HEK293T (cell line): ENCODE data around the gene SERPINA12.

Source experiments
- CTCF ChIA-PET: fragments of 350-600 bp; formaldehyde crosslinking; extraction: SDS; loops from one replicate; lab custom pipeline; 2021; ENCODE audit warnings: antibody characterized with exemption, inconsistent platforms; lab: Yijun Ruan, JAX
- POLR2A ChIA-PET: fragments of 350-600 bp; formaldehyde crosslinking; extraction: SDS; loops from one replicate; lab custom pipeline; 2020; ENCODE audit warnings: antibody characterized with exemption, inconsistent platforms; lab: Yijun Ruan, JAX
- DNase-seq: peaks from one replicate; pipeline ENCODE4 v3.0.0; 2012; ENCODE audit warnings: mixed read lengths; ENCODE audit errors: extremely low spot score
- ARNT ChIP-seq: fragments of 450-650 bp; IDR thresholded peaks from 2 replicates; pipeline ENCODE4 v1.6.1; 2017; ENCODE audit warnings: mild to moderate bottlenecking
- BHLHE40 ChIP-seq: fragments of 450-650 bp; IDR thresholded peaks from 2 replicates; pipeline ENCODE4 v1.6.1; 2016; ENCODE audit warnings: mild to moderate bottlenecking, moderate library complexity, borderline replicate concordance
- CTBP1 ChIP-seq: fragments of 450-650 bp; IDR thresholded peaks from 2 replicates; pipeline ENCODE4 v1.6.1; 2016; ENCODE audit warnings: borderline replicate concordance
- ELF4 ChIP-seq: fragments of 450-650 bp; IDR thresholded peaks from 2 replicates; pipeline ENCODE4 v1.6.1; 2017; ENCODE audit warnings: antibody characterized with exemption
- FOXA1 ChIP-seq: fragments of 450-650 bp; IDR thresholded peaks from 2 replicates; pipeline ENCODE4 v1.6.1; 2016; ENCODE audit warnings: mild to moderate bottlenecking
- FOXK2 ChIP-seq: fragments of 450-650 bp; IDR thresholded peaks from 2 replicates; pipeline ENCODE4 v1.6.1; 2016; ENCODE audit warnings: mild to moderate bottlenecking
- FOXM1 ChIP-seq: fragments of 450-650 bp; IDR thresholded peaks from 2 replicates; pipeline ENCODE4 v1.6.1; 2017; ENCODE audit warnings: mild to moderate bottlenecking, borderline replicate concordance
- HDGF ChIP-seq: fragments of 450-650 bp; IDR thresholded peaks from 2 replicates; pipeline ENCODE4 v1.6.1; 2017; ENCODE audit warnings: antibody characterized with exemption, borderline replicate concordance
- L3MBTL2 ChIP-seq: fragments of 450-650 bp; conservative IDR thresholded peaks from 2 replicates; pipeline ENCODE4 v1.6.1; 2016; ENCODE audit warnings: mild to moderate bottlenecking
- LEF1 ChIP-seq: fragments of 450-650 bp; IDR thresholded peaks from 2 replicates; pipeline ENCODE4 v1.6.1; 2017; ENCODE audit warnings: mild to moderate bottlenecking, borderline replicate concordance
- NFRKB ChIP-seq: fragments of 450-650 bp; IDR thresholded peaks from 2 replicates; pipeline ENCODE4 v1.6.1; 2016; ENCODE audit warnings: mild to moderate bottlenecking, moderate library complexity
- SP1 ChIP-seq: fragments of 450-650 bp; IDR thresholded peaks from 2 replicates; pipeline ENCODE4 v1.6.1; 2017
- SUZ12 ChIP-seq: fragments of 450-650 bp; IDR thresholded peaks from 2 replicates; pipeline ENCODE4 v1.6.1; 2016; ENCODE audit warnings: mild to moderate bottlenecking
- TARDBP ChIP-seq: fragments of 450-650 bp; IDR thresholded peaks from 2 replicates; pipeline ENCODE4 v1.6.1; 2016
- ZNF384 ChIP-seq: fragments of 450-650 bp; IDR thresholded peaks from 2 replicates; pipeline ENCODE4 v1.6.1; 2016
- TF ChIP-seq, protein P1 (sequence below): fragments of 450-650 bp; IDR thresholded peaks from 2 replicates; pipeline ENCODE4 v1.6.1; 2016

SERPINA12 gene

DNA sequence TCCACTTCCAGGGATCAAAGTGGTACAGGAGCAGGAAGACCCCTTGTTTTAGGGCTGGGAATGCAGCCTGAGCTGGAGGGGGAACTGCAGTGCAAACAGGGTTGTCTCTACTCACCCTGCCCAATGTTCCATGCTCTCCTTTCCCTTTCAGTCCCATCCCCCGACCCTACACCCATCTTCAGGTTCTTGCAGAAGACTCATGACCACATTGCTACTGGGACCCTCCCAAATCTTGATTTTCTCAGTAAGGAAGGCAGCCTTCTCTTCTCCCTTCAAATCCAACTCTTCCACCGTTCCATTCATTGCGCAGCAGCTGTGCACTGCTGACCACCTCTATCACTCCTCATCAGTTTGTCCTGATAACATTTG, 58.6 kb downstream of the SERPINA12 start:
- TF ChIP-seq LEF1 (no peak), FOXA1 (no peak), FOXK2 (no peak), SP1 (no peak), HDGF (no peak), FOXM1 (no peak), ELF4 (no peak), TARDBP (no peak), ZNF384 (no peak), L3MBTL2 (no peak), BHLHE40 (no peak), ARNT (no peak), NFRKB (no peak), SUZ12 (no peak), CTBP1 (no peak)
- TF ChIP-seq, protein P1, sequence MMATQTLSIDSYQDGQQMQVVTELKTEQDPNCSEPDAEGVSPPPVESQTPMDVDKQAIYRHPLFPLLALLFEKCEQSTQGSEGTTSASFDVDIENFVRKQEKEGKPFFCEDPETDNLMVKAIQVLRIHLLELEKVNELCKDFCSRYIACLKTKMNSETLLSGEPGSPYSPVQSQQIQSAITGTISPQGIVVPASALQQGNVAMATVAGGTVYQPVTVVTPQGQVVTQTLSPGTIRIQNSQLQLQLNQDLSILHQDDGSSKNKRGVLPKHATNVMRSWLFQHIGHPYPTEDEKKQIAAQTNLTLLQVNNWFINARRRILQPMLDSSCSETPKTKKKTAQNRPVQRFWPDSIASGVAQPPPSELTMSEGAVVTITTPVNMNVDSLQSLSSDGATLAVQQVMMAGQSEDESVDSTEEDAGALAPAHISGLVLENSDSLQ, result no peak
- no peak for DNase-seq
- ChIA-PET CTCF (no interaction called here), POLR2A (no interaction called here)

DNA sequence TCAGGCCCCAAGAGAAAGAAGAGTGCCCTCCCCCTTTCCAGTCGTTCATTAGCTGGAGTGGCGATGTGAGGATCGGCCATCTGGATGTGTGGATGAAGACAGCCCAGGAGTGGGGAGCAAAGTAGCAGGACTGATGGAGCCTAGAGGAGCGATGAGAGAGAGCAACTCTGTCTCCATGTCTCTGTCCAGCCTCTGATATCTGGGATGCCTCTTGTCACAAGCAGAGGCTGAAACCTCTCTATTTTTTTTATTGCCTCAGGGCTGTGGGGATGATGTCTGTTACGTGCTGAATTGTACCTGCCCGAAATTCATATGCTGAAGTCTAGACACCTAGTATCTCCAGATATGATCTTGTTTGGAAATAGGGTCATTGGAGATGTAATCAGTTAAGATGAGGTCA, 59.3 kb downstream of the SERPINA12 start:
- CTCF ChIA-PET, result no interaction called here
- DNase-seq, result no peak
- TF ChIP-seq LEF1 (no peak), ELF4 (no peak), FOXM1 (no peak), CTBP1 (no peak), BHLHE40 (no peak), TARDBP (no peak), SUZ12 (no peak), FOXK2 (no peak), ARNT (no peak), HDGF (no peak), NFRKB (no peak), L3MBTL2 (no peak)
- TF ChIP-seq, protein P1, result no peak
- POLR2A ChIA-PET, result no interaction called here

DNA sequence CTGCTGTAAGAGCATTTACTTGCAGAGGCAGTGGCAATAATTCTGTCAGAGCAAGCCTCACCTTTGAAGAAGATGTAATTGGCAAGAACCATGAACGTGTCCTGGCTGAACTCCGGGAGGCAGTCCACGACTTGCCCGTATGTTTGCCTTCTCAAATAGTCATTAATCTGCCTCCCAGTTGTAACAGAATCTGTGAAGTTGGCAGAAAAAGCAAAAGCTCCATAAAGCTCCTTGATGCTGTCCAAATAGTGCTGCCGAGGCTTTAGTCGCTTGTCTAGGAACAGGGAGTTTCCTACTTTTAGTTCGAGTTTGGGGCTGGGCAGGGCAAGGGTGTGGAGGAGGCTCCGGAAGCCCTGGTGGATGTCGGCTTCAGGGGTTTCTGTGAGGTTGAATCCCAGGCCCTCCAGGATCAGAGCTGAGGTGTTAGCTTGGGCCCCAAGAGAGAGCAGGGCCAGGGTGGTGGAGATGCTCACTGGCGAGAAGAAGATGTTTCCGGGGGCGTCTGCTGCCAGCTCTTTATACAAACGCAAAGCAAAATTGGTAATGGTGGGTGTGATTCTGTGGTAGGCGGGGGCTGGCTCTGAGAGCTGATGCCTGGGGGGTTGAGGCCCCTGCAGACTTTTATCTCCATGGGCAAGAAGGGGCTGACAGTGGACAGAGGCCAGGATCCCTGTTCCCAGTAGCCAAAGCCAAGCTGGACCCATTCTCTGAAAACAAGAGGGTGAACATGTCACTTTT, 61.0 kb downstream of the SERPINA12 start:
- ChIA-PET POLR2A (no interaction called here), CTCF (interaction anchor here (0.7 kb wide), 1 partner anchor 25 kb away, joined by 3 read pairs; no protein-coding TSS in a partner anchor)
- no peak for DNase-seq
- TF ChIP-seq FOXK2 (no peak), BHLHE40 (no peak), HDGF (no peak), SUZ12 (no peak), SP1 (no peak), FOXA1 (no peak), TARDBP (no peak), LEF1 (no peak)

DNA sequence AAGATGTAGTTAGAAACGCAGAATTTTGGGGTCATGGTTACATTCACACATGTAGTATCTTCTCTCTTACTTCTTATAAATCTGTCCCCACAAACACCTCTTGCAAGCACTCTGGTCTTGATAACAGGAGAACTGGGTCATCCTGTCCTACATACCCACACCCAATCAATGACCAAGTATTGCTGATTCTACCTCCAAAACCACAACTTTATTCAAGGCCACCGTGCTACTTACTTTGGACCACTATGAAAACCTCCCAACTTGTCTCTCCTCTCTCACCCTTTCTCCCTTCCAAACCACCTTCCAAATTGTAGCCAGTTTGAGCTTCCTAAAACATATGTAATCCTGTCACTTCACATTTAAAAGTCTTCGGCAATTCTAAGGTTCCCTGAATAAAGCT, 62.1 kb downstream of the SERPINA12 start:
- DNase-seq, result no peak
- TF ChIP-seq LEF1 (no peak), CTBP1 (no peak)
- CTCF ChIA-PET, result interaction anchor here (0.6 kb wide), 1 partner anchor 165 kb away, joined by 4 read pairs; no protein-coding TSS in a partner anchor
- POLR2A ChIA-PET, result no interaction called here

DNA sequence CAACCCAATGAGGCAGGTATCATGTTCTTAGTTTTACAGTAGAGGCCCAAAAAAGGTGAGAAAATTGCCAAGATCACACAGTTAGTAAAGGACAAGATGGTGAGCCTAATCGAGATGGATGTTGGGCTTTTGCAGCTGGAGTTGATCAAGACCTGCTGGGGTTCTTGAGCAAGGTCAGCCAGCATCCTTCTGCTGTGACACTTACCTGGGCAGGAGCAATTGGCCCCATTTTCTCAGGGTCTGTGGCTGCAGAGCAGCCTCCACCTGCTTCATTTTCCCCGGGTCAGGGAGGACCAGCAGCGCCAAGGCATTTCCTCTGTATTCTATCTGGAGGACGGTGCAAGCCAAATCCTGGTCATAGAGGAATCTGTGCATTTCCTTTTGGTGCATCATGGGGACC, 63.1 kb downstream of the SERPINA12 start:
- DNase-seq, result no peak
- ChIA-PET POLR2A (no interaction called here), CTCF (no interaction called here)
- TF ChIP-seq SUZ12, result no peak
- TF ChIP-seq SP1, result no peak
- TF ChIP-seq ARNT, result no peak
- TF ChIP-seq FOXA1, result no peak
- no peak for TF ChIP-seq NFRKB
- TF ChIP-seq ZNF384, result no peak
- TF ChIP-seq LEF1, result no peak
- no peak for TF ChIP-seq FOXM1
- TF ChIP-seq TARDBP, result no peak
- no peak for TF ChIP-seq BHLHE40

DNA sequence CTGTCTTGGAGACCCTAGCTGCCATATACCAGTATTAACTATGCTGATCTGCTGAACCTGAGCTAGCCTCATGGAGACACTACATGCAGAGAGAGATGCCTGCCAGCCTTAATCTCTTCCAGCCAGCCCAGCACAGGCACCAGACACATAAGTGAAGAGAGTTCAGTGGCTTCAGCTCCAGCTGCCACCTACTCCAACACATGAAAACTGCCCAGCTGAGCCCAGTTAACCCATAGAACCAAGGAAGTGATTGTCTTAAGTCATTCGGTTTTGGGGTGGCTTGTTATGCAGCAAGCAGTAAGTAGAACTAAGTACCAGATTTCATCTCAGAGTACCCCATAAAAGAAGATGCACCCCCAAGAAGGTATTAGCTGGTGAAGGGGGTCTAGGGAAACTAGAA, 64.3 kb downstream of the SERPINA12 start:
- CTCF ChIA-PET, result interaction anchor here (0.7 kb wide), 1 partner anchor 11 kb away, joined by 3 read pairs; no protein-coding TSS in a partner anchor
- no peak for DNase-seq
- no peak for TF ChIP-seq ELF4
- no peak for TF ChIP-seq HDGF
- TF ChIP-seq, protein P1, result no peak
- no peak for TF ChIP-seq ARNT
- TF ChIP-seq L3MBTL2, result no peak
- TF ChIP-seq NFRKB, result no peak
- TF ChIP-seq SUZ12, result no peak
- no peak for TF ChIP-seq FOXM1
- TF ChIP-seq ZNF384, result no peak
- no peak for TF ChIP-seq BHLHE40
- no peak for TF ChIP-seq LEF1
- no peak for TF ChIP-seq TARDBP
- TF ChIP-seq CTBP1, result no peak
- no peak for TF ChIP-seq SP1
- TF ChIP-seq FOXK2, result no peak
- TF ChIP-seq FOXA1, result no peak
- POLR2A ChIA-PET, result no interaction called here
